K562 (cell line): ENCODE measurements around the gene GKAP1.

Source experiments
- ASH1L ChIP-seq: fragments of 450-650 bp; IDR thresholded peaks from 2 replicates; pipeline ENCODE4 v1.6.1; 2018; ENCODE audit warnings: borderline replicate concordance, mild to moderate bottlenecking, low read depth; ENCODE audit not compliant: partially characterized antibody
- EP300 ChIP-seq: IDR thresholded peaks from 2 replicates; pipeline ENCODE4 v1.6.1; 2012; ENCODE audit warnings: low read length, improper control_type of control experiment
- EZH2 ChIP-seq: IDR thresholded peaks from 2 replicates; pipeline ENCODE4 v1.6.1; 2012; ENCODE audit warnings: low read depth, mild to moderate bottlenecking, inconsistent platforms, low read length, borderline replicate concordance
- HDAC2 ChIP-seq: fragments of 450-650 bp; IDR thresholded peaks from 2 replicates; pipeline ENCODE4 v1.6.1; 2016; ENCODE audit warnings: mild to moderate bottlenecking
- HDAC6 ChIP-seq: IDR thresholded peaks from 2 replicates; pipeline ENCODE4 v1.6.1; 2012; ENCODE audit warnings: low read depth, mild to moderate bottlenecking, control low read depth, inconsistent platforms, low read length, moderate library complexity
- MYC ChIP-seq, 2 experiments: fragments of 250-450 bp in 1 of 2; sonication (Bioruptor Pico) in 1 of 2; IDR thresholded peaks; 2 replicates each; pipeline versions ENCODE4 v1.5.1 to v1.6.1; 2012 to 2021; ENCODE audit warnings: low read depth in 2 of 2, borderline replicate concordance in 1 of 2, improper control_type of control experiment in 1 of 2, low read length in 1 of 2, mild to moderate bottlenecking in 1 of 2, moderate library complexity in 1 of 2
- RNF2 ChIP-seq: sonication (generic); IDR thresholded peaks from 2 replicates; pipeline ENCODE4 v1.6.1; 2016
- SREBF2 ChIP-seq: sonication (generic); formaldehyde crosslinking; IDR thresholded peaks from 2 replicates; pipeline ENCODE4 v1.4.0; 2020; ENCODE audit warnings: mild to moderate bottlenecking, missing genetic modification reagents
- TCF3 ChIP-seq: sonication (generic); formaldehyde crosslinking; IDR thresholded peaks from 2 replicates; pipeline ENCODE4 v1.4.0; 2020; ENCODE audit warnings: mild to moderate bottlenecking, missing genetic modification reagents
- ZNF24 ChIP-seq: fragments of 450-650 bp; IDR thresholded peaks from 2 replicates; pipeline ENCODE4 v1.6.1; 2016
- TF ChIP-seq, protein P1 (sequence below): fragments of 250-450 bp; sonication (Bioruptor Pico); IDR thresholded peaks from 2 replicates; pipeline ENCODE4 v1.5.0; 2021; ENCODE audit warnings: mild to moderate bottlenecking, borderline replicate concordance
- TF ChIP-seq, protein P2 (sequence below), 3 experiments: IDR thresholded peaks in 2 of 3; conservative IDR thresholded peaks in 1 of 3; 2 replicates each; pipeline ENCODE4 v1.5.1; 2011 to 2012; ENCODE audit warnings: low read length in 3 of 3, mild to moderate bottlenecking in 3 of 3, control low read depth in 2 of 3, improper control_type of control experiment in 1 of 3, inconsistent platforms in 1 of 3, low read depth in 1 of 3, mixed read lengths in 1 of 3, moderate library complexity in 1 of 3; ENCODE audit not compliant: insufficient read depth in 2 of 3

DNA sequence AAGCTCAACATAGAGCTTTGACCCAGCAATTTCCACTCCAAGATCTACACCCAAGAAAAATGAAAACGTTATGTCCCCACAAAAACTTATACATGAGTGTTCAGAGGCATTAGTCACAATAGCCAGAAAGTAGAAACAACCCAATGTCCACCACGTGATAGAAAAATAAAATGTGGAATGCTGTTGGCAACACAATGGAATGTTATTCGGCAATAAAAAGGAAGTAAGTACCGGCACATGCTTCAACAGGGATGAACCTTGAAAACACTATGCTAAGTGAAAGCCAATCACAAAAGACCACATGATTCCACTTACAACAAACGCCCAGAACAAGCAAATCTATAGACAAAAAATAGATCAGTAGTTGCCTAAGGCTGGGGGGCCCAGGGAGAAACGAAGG, 115.8 kb downstream of the GKAP1 start:
- TF ChIP-seq, protein P1, sequence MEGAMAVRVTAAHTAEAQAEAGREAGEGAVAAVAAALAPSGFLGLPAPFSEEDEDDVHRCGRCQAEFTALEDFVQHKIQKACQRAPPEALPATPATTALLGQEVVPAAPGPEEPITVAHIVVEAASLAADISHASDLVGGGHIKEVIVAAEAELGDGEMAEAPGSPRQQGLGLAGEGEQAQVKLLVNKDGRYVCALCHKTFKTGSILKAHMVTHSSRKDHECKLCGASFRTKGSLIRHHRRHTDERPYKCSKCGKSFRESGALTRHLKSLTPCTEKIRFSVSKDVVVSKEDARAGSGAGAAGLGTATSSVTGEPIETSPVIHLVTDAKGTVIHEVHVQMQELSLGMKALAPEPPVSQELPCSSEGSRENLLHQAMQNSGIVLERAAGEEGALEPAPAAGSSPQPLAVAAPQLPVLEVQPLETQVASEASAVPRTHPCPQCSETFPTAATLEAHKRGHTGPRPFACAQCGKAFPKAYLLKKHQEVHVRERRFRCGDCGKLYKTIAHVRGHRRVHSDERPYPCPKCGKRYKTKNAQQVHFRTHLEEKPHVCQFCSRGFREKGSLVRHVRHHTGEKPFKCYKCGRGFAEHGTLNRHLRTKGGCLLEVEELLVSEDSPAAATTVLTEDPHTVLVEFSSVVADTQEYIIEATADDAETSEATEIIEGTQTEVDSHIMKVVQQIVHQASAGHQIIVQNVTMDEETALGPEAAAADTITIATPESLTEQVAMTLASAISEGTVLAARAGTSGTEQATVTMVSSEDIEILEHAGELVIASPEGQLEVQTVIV (CRISPR knock-in tag), result no peak
- TF ChIP-seq ASH1L, result no peak
- TF ChIP-seq TCF3 (CRISPR knock-in tag), result no peak
- no peak for TF ChIP-seq HDAC2
- TF ChIP-seq SREBF2, result no peak
- TF ChIP-seq HDAC6, result no peak
- no peak for TF ChIP-seq RNF2
- TF ChIP-seq EP300, result no peak
- TF ChIP-seq MYC (IDR thresholded peaks at IDR 0.05; ENCODE audit: low read depth, low read length), result no peak
- TF ChIP-seq MYC (CRISPR knock-in tag; IDR thresholded peaks at IDR 0.05; ENCODE audit: borderline replicate concordance, low read depth), result no peak
- TF ChIP-seq, protein P2, sequence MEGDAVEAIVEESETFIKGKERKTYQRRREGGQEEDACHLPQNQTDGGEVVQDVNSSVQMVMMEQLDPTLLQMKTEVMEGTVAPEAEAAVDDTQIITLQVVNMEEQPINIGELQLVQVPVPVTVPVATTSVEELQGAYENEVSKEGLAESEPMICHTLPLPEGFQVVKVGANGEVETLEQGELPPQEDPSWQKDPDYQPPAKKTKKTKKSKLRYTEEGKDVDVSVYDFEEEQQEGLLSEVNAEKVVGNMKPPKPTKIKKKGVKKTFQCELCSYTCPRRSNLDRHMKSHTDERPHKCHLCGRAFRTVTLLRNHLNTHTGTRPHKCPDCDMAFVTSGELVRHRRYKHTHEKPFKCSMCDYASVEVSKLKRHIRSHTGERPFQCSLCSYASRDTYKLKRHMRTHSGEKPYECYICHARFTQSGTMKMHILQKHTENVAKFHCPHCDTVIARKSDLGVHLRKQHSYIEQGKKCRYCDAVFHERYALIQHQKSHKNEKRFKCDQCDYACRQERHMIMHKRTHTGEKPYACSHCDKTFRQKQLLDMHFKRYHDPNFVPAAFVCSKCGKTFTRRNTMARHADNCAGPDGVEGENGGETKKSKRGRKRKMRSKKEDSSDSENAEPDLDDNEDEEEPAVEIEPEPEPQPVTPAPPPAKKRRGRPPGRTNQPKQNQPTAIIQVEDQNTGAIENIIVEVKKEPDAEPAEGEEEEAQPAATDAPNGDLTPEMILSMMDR (IDR thresholded peaks at IDR 0.05 in 2 of 3, conservative IDR thresholded peaks at IDR 0.05 in 1 of 3; ENCODE audit: insufficient read depth in 2 of 3, low read depth in 1 of 3, low read length in 3 of 3), result no peak
- TF ChIP-seq ZNF24, result no peak
- TF ChIP-seq EZH2, result no peak
